ENCODE results near the gene TFF3.

GRCh38 chr21:42317341-42317741 lies 2.1 kb upstream of the TFF3 start:
- TF ChIP-seq POLR2AphosphoS5 (IDR thresholded peaks at IDR 0.05; ENCODE audit: borderline replicate concordance, low read depth, low read length) (no peak), EZH2 (IDR thresholded peaks at IDR 0.05) (no peak), FOXP2 (optimal IDR thresholded peaks at IDR 0.05; ENCODE audit: control extremely low read depth, extremely low read length, insufficient read depth) (no peak)

Measured in SK-N-MC (cell line).